CD4-positive, alpha-beta T cell treated with Interleukin-17A for 1 hour (primary cell): Measurements from ENCODE around the gene PTGR3.

ENCODE experiments used
- DNase-seq: peaks from one replicate; pipeline ENCODE4 v3.0.0-alpha.2; 2020

PTGR3 gene

GRCh38 chr18:75231053-75231406 lies 22.1 kb upstream of the PTGR3 start:
- no peak for DNase-seq

GRCh38 chr18:75230163-75231052 lies 21.5 kb upstream of the PTGR3 start:
- DNase-seq = no peak

GRCh38 chr18:75229437-75229836 lies 20.5 kb upstream of the PTGR3 start:
- no peak for DNase-seq

- DNase-seq = no peak
These were observed 20.0 kb upstream of the PTGR3 start for GRCh38 chr18:75228967-75229366.

- no peak for DNase-seq
These were observed 18.8 kb upstream of the PTGR3 start for GRCh38 chr18:75227535-75228296.

GRCh38 chr18:75226956-75227316 lies 18.0 kb upstream of the PTGR3 start:
- DNase-seq = no peak

GRCh38 chr18:75226286-75226955 lies 17.5 kb upstream of the PTGR3 start:
- no peak for DNase-seq

- no peak for DNase-seq
These were observed 14.9 kb upstream of the PTGR3 start for GRCh38 chr18:75223687-75224347.

- DNase-seq = no peak
These were observed 13.5 kb upstream of the PTGR3 start for GRCh38 chr18:75222407-75222806.

- DNase-seq = no peak
These were observed 13.0 kb upstream of the PTGR3 start for GRCh38 chr18:75221897-75222296.

- DNase-seq = no peak
These were observed 12.5 kb upstream of the PTGR3 start for GRCh38 chr18:75221397-75221796.

GRCh38 chr18:75220551-75221355 lies 11.8 kb upstream of the PTGR3 start:
- DNase-seq = no peak

- DNase-seq = no peak
These were observed 10.9 kb upstream of the PTGR3 start for GRCh38 chr18:75219745-75220375.

- DNase-seq = no peak
These were observed 9.4 kb upstream of the PTGR3 start for GRCh38 chr18:75218065-75218923.

GRCh38 chr18:75216911-75217689 lies 8.2 kb upstream of the PTGR3 start:
- DNase-seq = no peak

GRCh38 chr18:75216212-75216910 lies 7.4 kb upstream of the PTGR3 start:
- peak; percentile 68 for DNase-seq

GRCh38 chr18:75215663-75216062 lies 6.7 kb upstream of the PTGR3 start:
- DNase-seq = no peak

GRCh38 chr18:75214766-75215510 lies 6.0 kb upstream of the PTGR3 start:
- no peak for DNase-seq

- DNase-seq = no peak
These were observed 5.4 kb upstream of the PTGR3 start for GRCh38 chr18:75214332-75214690.
